ENCODE results near the gene IFNK.

The IFNK gene

GRCh38 chr9:27487128-27487640, 36.9 kb upstream of the IFNK start:
- Histone ChIP-seq H3K9ac (no peak overlapping the region), H3K4me3 (IDR thresholded peaks at IDR 0.05; ENCODE audit: insufficient read depth, low read depth, low read length) (no peak overlapping the region), H3K79me2 (ENCODE audit: insufficient read depth, low read depth) (no peaks in the 10 kb centered on the region), H4K20me1 (ENCODE audit: insufficient read depth) (no peaks in the 10 kb centered on the region), H3K27ac (no peak overlapping the region), H3K36me3 (ENCODE audit: insufficient read depth) (no peaks in the 10 kb centered on the region), H3K4me1 (ENCODE audit: low read depth, poor library complexity, severe bottlenecking) (peaks cover 38% of the 10 kb centered on the region), H3K4me2 (no peak overlapping the region), H3K27me3 (ENCODE audit: insufficient read depth, low read depth) (no peaks in the 10 kb centered on the region), H2AFZ (ENCODE audit: low read depth) (no peak overlapping the region)
- TF ChIP-seq, protein P1, sequence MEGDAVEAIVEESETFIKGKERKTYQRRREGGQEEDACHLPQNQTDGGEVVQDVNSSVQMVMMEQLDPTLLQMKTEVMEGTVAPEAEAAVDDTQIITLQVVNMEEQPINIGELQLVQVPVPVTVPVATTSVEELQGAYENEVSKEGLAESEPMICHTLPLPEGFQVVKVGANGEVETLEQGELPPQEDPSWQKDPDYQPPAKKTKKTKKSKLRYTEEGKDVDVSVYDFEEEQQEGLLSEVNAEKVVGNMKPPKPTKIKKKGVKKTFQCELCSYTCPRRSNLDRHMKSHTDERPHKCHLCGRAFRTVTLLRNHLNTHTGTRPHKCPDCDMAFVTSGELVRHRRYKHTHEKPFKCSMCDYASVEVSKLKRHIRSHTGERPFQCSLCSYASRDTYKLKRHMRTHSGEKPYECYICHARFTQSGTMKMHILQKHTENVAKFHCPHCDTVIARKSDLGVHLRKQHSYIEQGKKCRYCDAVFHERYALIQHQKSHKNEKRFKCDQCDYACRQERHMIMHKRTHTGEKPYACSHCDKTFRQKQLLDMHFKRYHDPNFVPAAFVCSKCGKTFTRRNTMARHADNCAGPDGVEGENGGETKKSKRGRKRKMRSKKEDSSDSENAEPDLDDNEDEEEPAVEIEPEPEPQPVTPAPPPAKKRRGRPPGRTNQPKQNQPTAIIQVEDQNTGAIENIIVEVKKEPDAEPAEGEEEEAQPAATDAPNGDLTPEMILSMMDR (conservative IDR thresholded peaks at IDR 0.05; ENCODE audit: low read depth, low read length) = no peak

DNA sequence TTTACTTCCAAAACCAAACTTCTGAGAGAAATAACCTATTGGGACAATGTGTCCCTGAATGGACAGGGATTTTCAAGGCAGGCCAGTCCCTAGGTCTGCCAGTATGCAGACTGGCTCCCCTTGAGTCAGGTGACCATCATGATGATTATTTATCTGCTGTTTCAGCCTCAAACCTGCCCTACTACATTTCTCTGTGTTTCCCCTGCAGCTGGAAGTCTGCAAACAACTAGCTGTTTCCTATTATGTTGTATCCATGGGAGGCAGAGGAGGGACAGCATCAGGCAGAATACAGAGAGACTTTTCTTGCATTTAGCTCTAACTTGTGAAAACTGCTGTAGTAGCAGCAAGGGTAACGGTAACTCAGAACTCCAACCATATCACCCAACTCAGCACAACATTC, 36.2 kb upstream of the IFNK start:
- H4K20me1 ChIP-seq (ENCODE audit: insufficient read depth) = no peaks in the 10 kb centered on the region
- H3K4me2 ChIP-seq = peak overlapping the region; percentile 46
- H3K4me3 ChIP-seq (IDR thresholded peaks at IDR 0.05; ENCODE audit: insufficient read depth, low read depth, low read length) = no peak overlapping the region
- peaks cover 38% of the 10 kb centered on the region for H3K4me1 ChIP-seq (ENCODE audit: low read depth, poor library complexity, severe bottlenecking)
- H3K36me3 ChIP-seq (ENCODE audit: insufficient read depth) = no peaks in the 10 kb centered on the region
- H3K27ac ChIP-seq = no peak overlapping the region
- no peaks in the 10 kb centered on the region for H3K27me3 ChIP-seq (ENCODE audit: insufficient read depth, low read depth)
- TF ChIP-seq, protein P1 (conservative IDR thresholded peaks at IDR 0.05; ENCODE audit: low read depth, low read length) = no peak
- no peaks in the 10 kb centered on the region for H3K79me2 ChIP-seq (ENCODE audit: insufficient read depth, low read depth)
- H3K9ac ChIP-seq = no peak overlapping the region
- H2AFZ ChIP-seq (ENCODE audit: low read depth) = no peak overlapping the region

DNA sequence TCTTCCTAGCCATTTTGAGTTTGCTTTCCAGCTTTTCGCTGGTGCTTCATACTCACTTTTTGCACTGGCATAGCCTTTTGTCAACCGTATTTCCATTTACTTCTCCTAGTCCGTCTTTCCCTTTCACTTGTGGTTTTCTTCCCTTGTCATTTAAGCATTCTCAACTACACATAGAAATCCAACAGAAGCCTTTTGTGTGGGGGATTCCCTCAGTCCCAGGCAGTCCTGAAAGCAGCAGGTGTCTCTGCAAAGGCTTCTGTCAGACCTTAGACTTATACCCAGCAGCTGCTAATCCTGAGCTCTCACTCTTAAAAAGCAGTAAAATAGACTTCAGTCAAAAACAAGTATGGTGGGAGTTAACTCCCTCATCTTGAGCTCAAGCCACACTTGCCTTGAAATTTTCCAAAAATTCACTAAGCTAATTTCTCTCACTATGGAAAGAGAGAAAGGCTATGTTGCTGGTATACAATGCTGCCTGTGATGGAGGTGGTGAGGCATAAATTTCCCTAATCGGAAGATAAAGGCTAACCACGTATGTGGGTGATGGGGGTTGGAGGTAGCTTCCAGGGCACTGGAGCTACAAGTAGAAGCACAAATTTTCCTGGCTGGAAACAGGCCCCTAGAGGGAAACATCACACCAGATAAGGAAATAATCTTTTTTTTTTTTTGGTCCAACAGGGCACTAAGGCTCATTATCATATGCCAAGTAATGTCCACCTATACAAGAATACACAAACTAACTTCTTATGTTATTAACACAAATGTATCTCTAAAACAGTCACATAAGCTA, 34.8 kb upstream of the IFNK start:
- no peaks in the 10 kb centered on the region for H3K79me2 ChIP-seq (ENCODE audit: insufficient read depth, low read depth)
- H3K27ac ChIP-seq = peak overlapping the region; percentile 15; the same call in 1 of the 2 replicates
- H3K4me3 ChIP-seq (IDR thresholded peaks at IDR 0.05; ENCODE audit: insufficient read depth, low read depth, low read length) = no peak overlapping the region
- H2AFZ ChIP-seq (ENCODE audit: low read depth) = no peak overlapping the region
- H3K4me2 ChIP-seq = peak overlapping the region; percentile 46
- no peaks in the 10 kb centered on the region for H3K36me3 ChIP-seq (ENCODE audit: insufficient read depth)
- no peaks in the 10 kb centered on the region for H3K27me3 ChIP-seq (ENCODE audit: insufficient read depth, low read depth)
- no peaks in the 10 kb centered on the region for H4K20me1 ChIP-seq (ENCODE audit: insufficient read depth)
- TF ChIP-seq, protein P1 (conservative IDR thresholded peaks at IDR 0.05; ENCODE audit: low read depth, low read length) = no peak
- H3K4me1 ChIP-seq (ENCODE audit: low read depth, poor library complexity, severe bottlenecking) = peaks cover 38% of the 10 kb centered on the region
- H3K9ac ChIP-seq = no peak overlapping the region

GRCh38 chr9:27491154-27491553, 32.9 kb upstream of the IFNK start:
- H4K20me1 ChIP-seq (ENCODE audit: insufficient read depth) = no peaks in the 10 kb centered on the region
- no peak overlapping the region for H3K9ac ChIP-seq
- no peak overlapping the region for H3K4me2 ChIP-seq
- H3K4me1 ChIP-seq (ENCODE audit: low read depth, poor library complexity, severe bottlenecking) = peaks cover 26% of the 10 kb centered on the region
- TF ChIP-seq, protein P1 (conservative IDR thresholded peaks at IDR 0.05; ENCODE audit: low read depth, low read length) = no peak
- no peaks in the 10 kb centered on the region for H3K79me2 ChIP-seq (ENCODE audit: insufficient read depth, low read depth)
- H2AFZ ChIP-seq (ENCODE audit: low read depth) = no peak overlapping the region
- no peak overlapping the region for H3K4me3 ChIP-seq (IDR thresholded peaks at IDR 0.05; ENCODE audit: insufficient read depth, low read depth, low read length)
- no peaks in the 10 kb centered on the region for H3K27me3 ChIP-seq (ENCODE audit: insufficient read depth, low read depth)
- H3K27ac ChIP-seq = no peak overlapping the region
- no peaks in the 10 kb centered on the region for H3K36me3 ChIP-seq (ENCODE audit: insufficient read depth)
